ENCODE measurements around the gene PRKAG2.

PRKAG2 gene

DNA sequence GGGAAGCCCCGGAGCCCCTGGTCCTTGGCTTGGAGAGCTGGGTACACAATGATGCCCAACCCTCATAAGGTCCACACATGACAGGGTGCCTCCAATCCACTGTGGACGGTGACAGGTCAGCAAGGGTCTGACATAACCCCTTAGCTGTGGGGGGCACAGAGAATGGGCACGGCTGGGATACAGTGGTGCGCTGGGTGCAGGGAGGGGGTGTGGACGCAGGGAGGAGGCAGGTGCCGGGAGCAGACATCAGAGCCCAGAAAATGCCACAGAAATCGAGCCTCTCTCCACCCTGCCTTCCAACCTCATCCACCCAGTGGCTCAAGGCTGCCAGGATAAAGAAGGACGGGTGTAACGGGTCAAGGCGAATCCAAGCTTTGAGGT lies 179.4 kb downstream of the PRKAG2 start:
- no peaks in the 10 kb centered on the region for H3F3A ChIP-seq (ENCODE audit: low read depth)

DNA sequence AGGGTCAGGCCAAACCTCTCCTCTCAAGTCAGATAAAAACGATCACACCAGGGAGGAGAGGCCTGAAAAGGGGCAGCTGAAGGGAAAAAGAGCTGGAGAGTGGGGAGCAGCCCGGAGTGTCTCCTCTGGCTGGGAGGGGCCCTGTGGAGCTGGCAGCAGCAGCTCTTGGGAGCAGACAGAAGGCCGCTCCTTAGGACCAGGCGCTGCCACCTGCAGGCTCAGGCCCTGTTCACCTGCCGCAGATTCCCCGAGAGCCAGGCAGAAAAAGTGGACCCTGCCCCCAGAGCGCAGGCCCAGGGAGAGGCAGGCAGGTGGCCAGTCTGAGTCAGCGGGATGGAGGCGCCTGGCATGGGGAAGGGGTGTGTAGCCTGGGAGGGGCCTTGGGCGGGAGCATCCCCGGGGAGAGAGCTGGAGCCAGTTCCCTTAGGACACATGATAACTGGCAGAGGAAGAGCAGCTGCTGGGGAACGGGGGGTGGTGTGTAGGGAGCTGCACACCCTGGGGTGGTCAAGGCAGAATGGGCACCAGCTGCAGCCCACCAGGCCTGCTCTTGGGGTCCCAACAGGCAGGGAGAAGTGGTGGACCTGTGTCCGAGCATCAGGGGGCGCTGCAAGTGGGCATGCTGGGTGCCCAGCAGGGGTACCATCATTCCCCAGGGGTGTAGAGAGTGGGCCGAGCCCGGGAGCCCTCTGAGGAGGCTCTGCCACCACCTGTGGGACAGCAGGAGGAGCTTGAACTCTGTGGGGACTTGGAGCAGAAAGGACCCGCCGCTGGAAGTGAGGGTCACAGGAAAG lies 180.0 kb downstream of the PRKAG2 start:
- Histone ChIP-seq H3K9me2 (replicated peaks; ENCODE audit: low read depth, low read length) (no peaks in the 10 kb centered on the region), H3K4me1 (ENCODE audit: insufficient read depth, low read length, poor library complexity, severe bottlenecking) (peaks cover 9% of the 10 kb centered on the region), H4K20me1 (ENCODE audit: insufficient read depth, low read length, poor library complexity, severe bottlenecking) (no peaks in the 10 kb centered on the region), H3K4me3 (ENCODE audit: low read length, poor library complexity, severe bottlenecking) (no peak overlapping the region), H3K4me2 (ENCODE audit: low read depth, low read length, poor library complexity, severe bottlenecking) (no peak overlapping the region), H3K79me2 (ENCODE audit: insufficient read depth, low read length) (no peaks in the 10 kb centered on the region), H3K27me3 (ENCODE audit: insufficient read depth, low read length, poor library complexity, severe bottlenecking) (no peaks in the 10 kb centered on the region), H2AFZ (ENCODE audit: low read length) (no peak overlapping the region), H3F3A (ENCODE audit: low read depth) (no peaks in the 10 kb centered on the region), H3K9me3 (ENCODE audit: insufficient read depth, low read depth, low read length) (no peaks in the 10 kb centered on the region), H3K36me3 (ENCODE audit: insufficient read depth, low read length) (no peaks in the 10 kb centered on the region), H3K9ac (ENCODE audit: low read depth, low read length, poor library complexity, severe bottlenecking) (no peak overlapping the region)
- TF ChIP-seq, protein P1, sequence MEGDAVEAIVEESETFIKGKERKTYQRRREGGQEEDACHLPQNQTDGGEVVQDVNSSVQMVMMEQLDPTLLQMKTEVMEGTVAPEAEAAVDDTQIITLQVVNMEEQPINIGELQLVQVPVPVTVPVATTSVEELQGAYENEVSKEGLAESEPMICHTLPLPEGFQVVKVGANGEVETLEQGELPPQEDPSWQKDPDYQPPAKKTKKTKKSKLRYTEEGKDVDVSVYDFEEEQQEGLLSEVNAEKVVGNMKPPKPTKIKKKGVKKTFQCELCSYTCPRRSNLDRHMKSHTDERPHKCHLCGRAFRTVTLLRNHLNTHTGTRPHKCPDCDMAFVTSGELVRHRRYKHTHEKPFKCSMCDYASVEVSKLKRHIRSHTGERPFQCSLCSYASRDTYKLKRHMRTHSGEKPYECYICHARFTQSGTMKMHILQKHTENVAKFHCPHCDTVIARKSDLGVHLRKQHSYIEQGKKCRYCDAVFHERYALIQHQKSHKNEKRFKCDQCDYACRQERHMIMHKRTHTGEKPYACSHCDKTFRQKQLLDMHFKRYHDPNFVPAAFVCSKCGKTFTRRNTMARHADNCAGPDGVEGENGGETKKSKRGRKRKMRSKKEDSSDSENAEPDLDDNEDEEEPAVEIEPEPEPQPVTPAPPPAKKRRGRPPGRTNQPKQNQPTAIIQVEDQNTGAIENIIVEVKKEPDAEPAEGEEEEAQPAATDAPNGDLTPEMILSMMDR (conservative IDR thresholded peaks at IDR 0.05; ENCODE audit: low read length): no peak
- no peak for TF ChIP-seq EZH2phosphoT487 (IDR thresholded peaks at IDR 0.05; ENCODE audit: borderline replicate concordance)

More for the DNA sequence above, 179.4 kb downstream of the PRKAG2 start:
- H3K4me2 ChIP-seq (ENCODE audit: low read depth, low read length, poor library complexity, severe bottlenecking): no peak overlapping the region
- H4K20me1 ChIP-seq (ENCODE audit: insufficient read depth, low read length, poor library complexity, severe bottlenecking): no peaks in the 10 kb centered on the region
- H3K4me1 ChIP-seq (ENCODE audit: insufficient read depth, low read length, poor library complexity, severe bottlenecking): peaks cover 9% of the 10 kb centered on the region
- TF ChIP-seq, protein P1 (conservative IDR thresholded peaks at IDR 0.05; ENCODE audit: low read length): no peak
- no peak for TF ChIP-seq EZH2phosphoT487 (IDR thresholded peaks at IDR 0.05; ENCODE audit: borderline replicate concordance)
- H3K9me2 ChIP-seq (replicated peaks; ENCODE audit: low read depth, low read length): no peaks in the 10 kb centered on the region
- no peak overlapping the region for H3K4me3 ChIP-seq (ENCODE audit: low read length, poor library complexity, severe bottlenecking)
- H3K9me3 ChIP-seq (ENCODE audit: insufficient read depth, low read depth, low read length): no peaks in the 10 kb centered on the region
- no peak overlapping the region for H2AFZ ChIP-seq (ENCODE audit: low read length)
- no peak overlapping the region for H3K9ac ChIP-seq (ENCODE audit: low read depth, low read length, poor library complexity, severe bottlenecking)
- H3K36me3 ChIP-seq (ENCODE audit: insufficient read depth, low read length): no peaks in the 10 kb centered on the region
- no peaks in the 10 kb centered on the region for H3K27me3 ChIP-seq (ENCODE audit: insufficient read depth, low read length, poor library complexity, severe bottlenecking)
- H3K79me2 ChIP-seq (ENCODE audit: insufficient read depth, low read length): no peaks in the 10 kb centered on the region

DNA sequence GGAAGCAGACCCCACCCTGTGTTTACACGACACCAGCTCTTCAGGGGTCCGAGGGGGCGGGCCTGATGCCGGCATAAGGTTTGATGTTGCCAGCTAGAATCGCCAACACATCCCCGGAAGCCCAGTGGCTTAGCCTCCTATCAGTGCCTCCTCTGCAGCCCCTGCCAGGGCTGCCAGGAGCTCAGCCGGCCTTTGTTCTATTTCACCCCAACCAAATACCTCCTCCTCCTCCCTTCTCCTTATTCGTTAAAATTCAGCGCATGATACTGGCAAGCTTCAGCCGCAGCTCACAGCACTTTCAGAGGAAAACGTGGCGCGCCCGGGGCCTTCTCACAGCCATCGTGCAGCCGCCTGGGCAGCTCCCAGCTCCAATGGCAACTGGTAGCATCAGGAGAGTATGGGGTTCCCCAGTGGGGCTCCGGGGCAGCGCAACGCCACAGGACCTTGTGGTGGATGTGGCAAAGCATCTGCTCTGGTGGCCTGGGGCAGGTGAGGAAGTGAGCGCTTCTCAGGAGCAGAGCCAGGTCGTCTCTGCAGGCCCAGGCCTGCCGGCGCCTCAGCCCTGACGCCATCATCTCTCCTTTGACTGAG lies 180.9 kb downstream of the PRKAG2 start:
- H3K9me3 ChIP-seq (ENCODE audit: insufficient read depth, low read depth, low read length): no peaks in the 10 kb centered on the region
- TF ChIP-seq EZH2phosphoT487 (IDR thresholded peaks at IDR 0.05; ENCODE audit: borderline replicate concordance): no peak
- TF ChIP-seq, protein P1 (conservative IDR thresholded peaks at IDR 0.05; ENCODE audit: low read length): no peak
- H3K36me3 ChIP-seq (ENCODE audit: insufficient read depth, low read length): no peaks in the 10 kb centered on the region
- H4K20me1 ChIP-seq (ENCODE audit: insufficient read depth, low read length, poor library complexity, severe bottlenecking): no peaks in the 10 kb centered on the region
- no peak overlapping the region for H3K4me2 ChIP-seq (ENCODE audit: low read depth, low read length, poor library complexity, severe bottlenecking)
- no peak overlapping the region for H2AFZ ChIP-seq (ENCODE audit: low read length)
- H3K4me3 ChIP-seq (ENCODE audit: low read length, poor library complexity, severe bottlenecking): no peak overlapping the region
- H3K9me2 ChIP-seq (replicated peaks; ENCODE audit: low read depth, low read length): no peaks in the 10 kb centered on the region
- H3K27me3 ChIP-seq (ENCODE audit: insufficient read depth, low read length, poor library complexity, severe bottlenecking): no peaks in the 10 kb centered on the region
- no peaks in the 10 kb centered on the region for H3F3A ChIP-seq (ENCODE audit: low read depth)
- peaks cover 9% of the 10 kb centered on the region for H3K4me1 ChIP-seq (ENCODE audit: insufficient read depth, low read length, poor library complexity, severe bottlenecking)
- no peaks in the 10 kb centered on the region for H3K79me2 ChIP-seq (ENCODE audit: insufficient read depth, low read length)
- no peak overlapping the region for H3K9ac ChIP-seq (ENCODE audit: low read depth, low read length, poor library complexity, severe bottlenecking)
